Activated CD8-positive, alpha-beta T cell treated with anti-CD3 and anti-CD28 coated beads, Interleukin-2, amount 10 ng/mL, durations not matched to agents 7 days and 5 days (primary cell): Measurements from ENCODE around the gene MGRN1. TPM values are rescaled to one million over a fixed set of nuclear protein-coding genes. Genes with fewer than 3 reads are reported as not detected.

Experiments
- ATAC-seq: fragments of 150-1000 bp; cut with Tn5 transposase; one replicate; pipeline ENCODE4 v1.10.0; 2021; ENCODE audit warnings: moderate library complexity
- CTCF ChIA-PET: fragments of 350-600 bp; sonication (Branson Sonifier 250); formaldehyde crosslinking; loops from one replicate; lab custom pipeline; 2021; ENCODE audit warnings: antibody characterized with exemption; lab: Charles Lee
- POLR2A ChIA-PET: fragments of 350-600 bp; sonication (Branson Sonifier 250); formaldehyde crosslinking; loops from one replicate; lab custom pipeline; 2021; ENCODE audit warnings: antibody characterized with exemption; lab: Charles Lee
- DNase-seq: peaks from one replicate; pipeline ENCODE4 v3.0.0-alpha.2; 2020
- H3K27ac Mint-ChIP-seq: one replicate; pipeline ENCODE4 v1.8.0; 2021; ENCODE audit warnings: mild to moderate bottlenecking, mixed read lengths
- H3K27me3 Mint-ChIP-seq: one replicate; pipeline ENCODE4 v1.8.0; 2021; ENCODE audit warnings: low read depth, mixed read lengths
- H3K36me3 Mint-ChIP-seq: one replicate; pipeline ENCODE4 v1.8.0; 2021; ENCODE audit warnings: low read depth, mixed read lengths
- H3K4me1 Mint-ChIP-seq: one replicate; pipeline ENCODE4 v1.8.0; 2021; ENCODE audit warnings: low read depth, mixed read lengths
- H3K4me3 Mint-ChIP-seq: one replicate; pipeline ENCODE4 v1.8.0; 2021; ENCODE audit warnings: mild to moderate bottlenecking, mixed read lengths
- H3K9me3 Mint-ChIP-seq: one replicate; pipeline ENCODE4 v1.8.0; 2022; ENCODE audit warnings: mixed read lengths; ENCODE audit not compliant: insufficient read depth
- total RNA-seq, 2 experiments: library from RNA; stranded (reverse); gene quantifications; one replicate each; pipeline ENCODE4 v1.2.3, GENCODE V29; 2021

MGRN1 gene
- total RNA-seq, 2 experiments from 2014 or later: 77.3 to 80.6 TPM

DNA sequence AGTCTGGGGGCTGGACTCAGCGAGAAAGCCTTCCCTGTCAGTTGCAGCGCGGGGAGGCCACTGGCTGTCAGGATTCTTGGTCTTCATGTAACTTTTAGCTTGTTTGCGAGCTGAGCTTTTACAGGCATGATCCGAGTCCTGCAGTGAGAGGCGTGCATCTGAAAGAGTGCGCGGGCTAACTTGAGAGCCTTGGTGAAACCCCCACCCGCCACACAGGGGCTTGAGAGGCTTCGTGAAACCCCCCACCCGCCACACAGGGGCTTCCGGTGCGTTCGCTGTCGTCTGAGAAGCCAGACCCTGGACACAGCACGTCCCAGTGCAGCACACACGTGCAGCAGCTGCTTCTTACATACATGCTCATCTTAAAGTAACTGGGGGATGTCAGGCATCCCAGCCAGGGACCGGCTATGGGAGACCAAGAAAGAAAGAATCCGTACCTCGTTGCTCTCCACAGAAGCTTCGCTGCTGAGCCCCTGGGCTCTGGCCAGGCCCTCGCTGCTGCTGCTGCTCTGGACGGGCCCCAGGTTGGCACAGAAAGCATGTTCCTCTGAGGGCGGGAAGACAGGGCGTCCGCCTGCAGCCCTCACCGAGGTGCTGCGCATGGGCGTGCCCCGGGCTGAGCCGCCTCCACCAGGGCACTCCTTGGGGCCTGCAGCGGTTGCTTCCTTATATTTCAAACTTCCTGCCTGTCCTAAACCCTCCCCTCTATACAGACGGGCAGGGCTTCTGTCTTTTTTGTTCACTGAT, 76.5 kb downstream of the MGRN1 start:
- Mint-ChIP-seq H3K27me3 (no peaks in the 10 kb centered on the region), H3K9me3 (no peaks in the 10 kb centered on the region), H3K4me1 (peaks cover 52% of the 10 kb centered on the region), H3K36me3 (peaks cover 29% of the 10 kb centered on the region), H3K27ac (no peak overlapping the region), H3K4me3 (no peak overlapping the region)
- ChIA-PET CTCF (interaction anchor here (1.6 kb wide), 1 partner anchor 33 kb away, joined by 4 read pairs; the partner anchor contains the start of genes ANKS3 and DNAAF8), POLR2A (no interaction called here)
- no peak for DNase-seq
- ATAC-seq: no peak

DNA sequence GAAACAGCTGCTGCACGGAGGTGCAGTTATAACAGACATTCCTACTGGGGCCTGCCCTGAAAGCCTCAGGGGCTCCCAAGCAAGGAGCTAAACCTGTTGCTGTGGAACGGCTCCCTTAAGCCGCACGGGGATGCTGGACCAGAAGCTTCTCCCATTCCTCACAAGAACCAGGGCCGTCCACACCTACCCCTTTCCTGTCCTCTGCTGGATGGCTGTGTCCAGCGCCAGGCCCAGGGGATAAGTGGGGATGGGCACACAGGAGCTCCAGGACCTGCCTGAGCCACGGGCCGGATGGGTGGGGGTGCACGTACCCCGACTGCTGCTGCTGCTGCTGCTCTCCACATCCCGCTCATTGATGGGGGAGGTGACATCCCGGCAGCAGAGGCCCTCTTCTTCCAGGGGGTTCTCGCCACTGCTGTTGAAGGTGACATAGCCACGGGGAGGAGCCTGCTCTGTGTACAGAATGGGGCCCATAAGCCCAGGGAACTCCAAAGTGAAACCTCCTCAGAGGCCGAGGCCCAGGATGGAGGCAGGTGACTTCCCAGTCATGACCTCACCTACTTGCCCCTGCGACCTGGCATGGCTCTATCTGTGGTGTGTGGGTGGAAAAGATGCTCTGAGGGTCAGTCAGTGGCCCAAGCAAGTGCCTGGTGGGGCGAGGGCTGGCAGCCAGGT, 77.3 kb downstream of the MGRN1 start:
- ChIA-PET POLR2A (no interaction called here), CTCF (no interaction called here)
- no peak for DNase-seq
- no peak for ATAC-seq
- peaks cover 28% of the 10 kb centered on the region for H3K36me3 Mint-ChIP-seq
- no peak overlapping the region for H3K27ac Mint-ChIP-seq
- H3K4me3 Mint-ChIP-seq: no peak overlapping the region
- H3K4me1 Mint-ChIP-seq: peaks cover 52% of the 10 kb centered on the region
- no peaks in the 10 kb centered on the region for H3K27me3 Mint-ChIP-seq
- H3K9me3 Mint-ChIP-seq: no peaks in the 10 kb centered on the region

DNA sequence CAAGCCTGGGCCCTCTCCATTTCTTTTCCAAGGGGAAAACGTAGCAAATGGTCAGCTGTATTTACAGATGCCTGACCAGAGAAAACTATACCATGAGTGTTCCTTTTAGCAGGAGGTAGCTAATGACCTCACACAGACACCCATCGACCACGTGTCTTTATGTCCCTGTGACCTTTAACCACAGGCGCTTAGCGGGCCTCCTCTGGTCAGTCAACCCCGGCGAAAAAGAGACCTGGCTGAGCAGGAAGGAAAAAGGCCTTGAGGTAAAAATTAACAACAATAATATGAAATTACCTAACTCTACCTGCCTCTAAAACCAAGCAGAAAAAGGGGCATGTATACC, 77.8 kb downstream of the MGRN1 start:
- ATAC-seq (no peak), DNase-seq (no peak)
- Mint-ChIP-seq H3K27me3 (no peaks in the 10 kb centered on the region), H3K27ac (no peak overlapping the region), H3K36me3 (peaks cover 29% of the 10 kb centered on the region), H3K9me3 (no peaks in the 10 kb centered on the region), H3K4me1 (peaks cover 52% of the 10 kb centered on the region), H3K4me3 (no peak overlapping the region)
- CTCF ChIA-PET: no interaction called here
- POLR2A ChIA-PET: no interaction called here

DNA sequence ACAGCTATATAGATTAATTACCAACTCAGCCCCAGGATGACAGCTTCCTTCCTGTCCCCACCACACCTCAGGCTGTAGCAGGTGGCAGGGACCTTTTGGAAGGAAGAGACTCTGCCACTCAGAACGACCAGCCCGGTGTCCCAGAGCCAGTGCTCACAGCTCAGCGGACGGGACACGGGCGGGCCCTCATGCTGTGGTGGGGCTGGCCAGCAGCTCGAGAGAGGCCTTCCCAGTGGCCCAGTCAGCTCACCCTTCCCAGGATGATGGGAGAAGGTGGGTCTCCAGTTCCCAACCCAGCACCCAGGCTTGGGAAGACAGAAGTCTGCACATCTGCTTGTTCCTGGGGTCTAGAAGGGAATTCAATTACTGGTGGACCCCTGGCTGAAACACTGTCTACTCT, 79.3 kb downstream of the MGRN1 start:
- no peak overlapping the region for H3K4me3 Mint-ChIP-seq
- POLR2A ChIA-PET: no interaction called here

DNA sequence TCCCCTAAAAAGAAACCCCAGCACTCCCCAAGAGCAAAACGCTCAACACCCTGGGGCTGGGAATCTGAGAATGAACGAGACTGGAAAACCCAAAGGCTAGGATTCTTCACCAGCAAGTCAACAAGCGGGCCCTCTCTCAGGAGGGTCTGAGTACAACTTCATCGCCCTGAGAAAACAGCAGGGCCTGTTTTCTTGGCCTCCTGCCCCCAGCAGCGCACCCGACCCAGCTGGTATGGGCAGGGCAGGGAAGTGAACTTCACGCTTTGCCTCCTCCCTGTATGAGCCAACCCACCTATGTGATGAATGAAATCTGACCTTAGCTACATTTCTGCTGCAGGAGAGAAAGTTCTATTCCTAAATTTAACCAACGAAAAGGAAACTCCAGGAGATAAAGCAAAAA, 79.9 kb downstream of the MGRN1 start:
- no peaks in the 10 kb centered on the region for H3K27me3 Mint-ChIP-seq
- CTCF ChIA-PET: interaction anchor here (2.1 kb wide), 1 partner anchor 55 kb away, joined by 4 read pairs; no protein-coding TSS in a partner anchor

More for the DNA sequence above, 79.3 kb downstream of the MGRN1 start:
- no peak for DNase-seq
- CTCF ChIA-PET: no interaction called here
- no peak for ATAC-seq
- H3K27ac Mint-ChIP-seq: no peak overlapping the region
- H3K9me3 Mint-ChIP-seq: no peaks in the 10 kb centered on the region
- peaks cover 23% of the 10 kb centered on the region for H3K36me3 Mint-ChIP-seq
- H3K27me3 Mint-ChIP-seq: no peaks in the 10 kb centered on the region
- peaks cover 52% of the 10 kb centered on the region for H3K4me1 Mint-ChIP-seq

DNA sequence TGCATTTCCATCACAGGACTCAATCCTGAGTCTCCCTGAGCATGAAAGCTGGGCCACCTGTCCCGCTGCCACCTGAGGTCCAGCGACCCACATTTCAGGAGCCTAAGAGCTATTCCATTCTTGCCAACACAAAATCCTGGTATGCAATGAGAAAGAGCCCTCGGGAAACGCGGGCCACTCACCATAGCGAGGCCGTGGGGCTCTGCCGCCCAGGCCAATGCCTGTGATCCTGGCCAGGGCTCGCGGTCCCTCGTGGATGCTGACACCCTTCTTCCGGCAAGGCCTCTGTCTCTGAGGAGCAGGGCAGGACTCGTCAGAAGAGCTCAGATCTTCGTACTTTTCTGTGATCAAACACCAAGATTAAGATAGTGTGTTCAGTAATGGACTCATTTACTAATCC, 80.3 kb downstream of the MGRN1 start:
- Mint-ChIP-seq H3K27me3 (no peaks in the 10 kb centered on the region), H3K9me3 (no peaks in the 10 kb centered on the region), H3K4me1 (peaks cover 41% of the 10 kb centered on the region), H3K36me3 (peaks cover 16% of the 10 kb centered on the region), H3K27ac (peak overlapping the region; percentile 5), H3K4me3 (no peak overlapping the region)
- ATAC-seq (no peak), DNase-seq (no peak)
- CTCF ChIA-PET: interaction anchor here (2.1 kb wide), 1 partner anchor 55 kb away, joined by 4 read pairs; no protein-coding TSS in a partner anchor
- POLR2A ChIA-PET: interaction anchor here (1.2 kb wide), 1 partner anchor 11 kb away, joined by 5 read pairs; the partner anchor contains the start of gene NUDT16L1

More for the DNA sequence above, 79.9 kb downstream of the MGRN1 start:
- peaks cover 46% of the 10 kb centered on the region for H3K4me1 Mint-ChIP-seq
- H3K36me3 Mint-ChIP-seq: peaks cover 17% of the 10 kb centered on the region
- H3K27ac Mint-ChIP-seq: peak overlapping the region; percentile 5
- ATAC-seq: no peak
- POLR2A ChIA-PET: interaction anchor here (1.2 kb wide), 1 partner anchor 10 kb away, joined by 5 read pairs; the partner anchor contains the start of gene NUDT16L1
- no peaks in the 10 kb centered on the region for H3K9me3 Mint-ChIP-seq
- no peak for DNase-seq
- H3K4me3 Mint-ChIP-seq: no peak overlapping the region

DNA sequence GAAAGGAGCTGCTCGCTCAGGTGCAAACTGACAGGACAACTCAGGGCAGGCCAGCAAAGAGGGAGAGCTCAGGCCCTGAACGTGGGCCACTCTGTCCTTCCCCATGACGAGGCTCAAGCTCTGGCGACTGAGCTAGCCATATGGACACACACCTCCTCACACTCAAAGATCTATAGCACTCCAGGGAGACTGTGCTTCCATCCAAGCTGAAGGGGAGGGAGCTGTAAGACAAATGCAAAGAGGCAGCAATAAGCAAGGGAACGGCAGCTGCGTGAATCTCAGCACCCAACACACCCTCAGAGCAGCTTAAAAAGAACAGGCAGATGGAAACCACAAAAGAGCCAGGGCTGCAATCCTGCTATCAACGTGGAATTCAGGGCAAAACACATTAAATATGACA, 82.2 kb downstream of the MGRN1 start:
- Mint-ChIP-seq H3K36me3 (peaks cover 20% of the 10 kb centered on the region), H3K27me3 (no peaks in the 10 kb centered on the region), H3K27ac (no peak overlapping the region), H3K4me1 (peaks cover 24% of the 10 kb centered on the region), H3K4me3 (no peak overlapping the region), H3K9me3 (no peaks in the 10 kb centered on the region)
- CTCF ChIA-PET: interaction anchor here (2.1 kb wide), 1 partner anchor 57 kb away, joined by 4 read pairs; no protein-coding TSS in a partner anchor
- DNase-seq (no peak), ATAC-seq (no peak)
- POLR2A ChIA-PET: interaction anchor here (0.6 kb wide), 1 partner anchor 255 kb away, joined by 5 read pairs; no protein-coding TSS in a partner anchor

DNA sequence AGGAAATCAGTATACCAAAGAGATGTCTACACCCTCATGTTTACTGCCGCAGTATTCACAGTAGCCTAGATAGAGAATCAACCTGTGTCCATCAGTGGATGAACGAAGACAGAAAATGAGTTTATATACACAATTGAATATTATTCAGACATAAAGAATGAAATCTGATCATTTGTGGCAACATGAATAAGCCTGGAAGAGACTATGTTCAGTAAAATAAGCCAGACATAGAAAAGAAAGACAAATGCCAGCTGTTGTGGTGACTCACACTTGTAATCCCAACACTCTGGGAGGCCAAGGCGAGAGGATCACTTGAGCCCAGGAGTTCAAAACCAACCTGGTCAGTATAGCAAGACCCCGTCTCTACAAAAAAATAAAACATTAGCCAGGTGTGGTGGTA, 84.9 kb downstream of the MGRN1 start:
- H3K9me3 Mint-ChIP-seq: no peaks in the 10 kb centered on the region
- ChIA-PET POLR2A (no interaction called here), CTCF (interaction anchor here (1.4 kb wide), 1 partner anchor 85 kb away, joined by 4 read pairs; the partner anchor contains the start of gene MGRN1)
- no peak overlapping the region for H3K27ac Mint-ChIP-seq
- H3K4me1 Mint-ChIP-seq: peaks cover 6% of the 10 kb centered on the region
- no peak overlapping the region for H3K4me3 Mint-ChIP-seq
- peaks cover 15% of the 10 kb centered on the region for H3K36me3 Mint-ChIP-seq
- no peaks in the 10 kb centered on the region for H3K27me3 Mint-ChIP-seq
- ATAC-seq (no peak), DNase-seq (no peak)

DNA sequence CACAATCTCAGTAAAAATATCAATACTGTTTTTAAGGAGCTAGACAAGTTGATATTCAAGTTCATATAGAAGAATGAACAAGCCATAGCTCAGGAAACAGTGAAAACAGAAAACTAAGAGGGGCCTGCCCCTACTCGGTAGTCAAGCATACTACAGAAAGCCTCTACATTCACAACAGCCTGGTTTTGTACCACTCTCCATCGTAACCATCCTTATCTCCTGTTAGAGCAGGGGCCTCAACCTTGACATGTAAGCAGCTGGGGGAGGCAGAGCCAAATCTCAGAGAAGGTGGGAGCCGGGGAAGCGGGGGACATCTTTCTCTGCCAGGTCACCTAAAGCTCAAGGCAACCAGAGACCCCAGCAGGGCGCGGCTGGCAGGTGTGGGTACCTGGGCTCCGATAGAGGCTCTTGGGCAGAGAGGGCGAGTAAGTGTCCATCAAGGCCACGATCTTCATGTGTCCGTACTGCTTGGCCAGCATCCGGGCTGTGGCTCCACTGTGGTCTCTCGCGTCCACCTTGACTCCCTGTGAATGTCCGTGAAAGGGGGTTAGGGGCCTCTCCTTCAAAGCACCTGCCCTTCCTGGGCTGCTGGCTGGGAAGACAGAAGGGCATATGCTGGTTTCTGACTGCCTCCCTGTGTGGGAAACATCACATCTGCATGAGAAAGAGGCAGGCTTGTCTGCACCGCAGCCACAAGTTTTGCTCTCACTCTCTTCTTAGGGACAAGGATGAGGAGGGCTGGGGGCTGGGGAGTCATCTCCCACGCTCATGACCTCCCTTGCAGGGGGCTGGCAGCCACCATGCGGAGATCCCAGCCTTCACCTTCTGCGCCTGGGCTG, 89.3 kb downstream of the MGRN1 start:
- DNase-seq: no peak
- no peak overlapping the region for H3K4me3 Mint-ChIP-seq
- no peaks in the 10 kb centered on the region for H3K4me1 Mint-ChIP-seq
- ChIA-PET POLR2A (no interaction called here), CTCF (interaction anchor here (1.0 kb wide), 1 partner anchor 98 kb away, joined by 3 read pairs; no protein-coding TSS in a partner anchor)
- H3K27ac Mint-ChIP-seq: no peak overlapping the region
- H3K36me3 Mint-ChIP-seq: peaks cover 10% of the 10 kb centered on the region
- no peaks in the 10 kb centered on the region for H3K9me3 Mint-ChIP-seq
- no peaks in the 10 kb centered on the region for H3K27me3 Mint-ChIP-seq
- ATAC-seq: no peak

DNA sequence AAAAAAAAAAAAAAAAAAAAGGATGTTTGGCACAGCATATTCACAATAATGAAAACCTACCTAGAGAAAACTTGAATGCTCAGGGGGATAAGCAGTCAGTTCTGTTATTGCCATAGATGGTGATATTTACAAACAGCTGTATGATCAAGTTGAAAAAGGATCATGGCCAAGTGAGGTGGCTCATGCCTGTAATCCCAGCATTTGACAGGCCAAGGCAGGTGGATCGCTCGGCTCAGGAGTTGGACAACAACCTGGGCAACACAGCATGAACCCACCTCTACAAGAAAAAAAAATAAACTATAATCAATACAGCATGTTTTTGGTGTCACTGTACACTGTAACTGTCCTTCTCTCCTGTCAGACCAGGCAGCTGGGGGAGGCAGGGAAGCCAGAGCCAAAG, 90.4 kb downstream of the MGRN1 start:
- DNase-seq: no peak
- ChIA-PET CTCF (interaction anchor here (1.0 kb wide), 1 partner anchor 99 kb away, joined by 3 read pairs; no protein-coding TSS in a partner anchor), POLR2A (no interaction called here)
- peaks cover 5% of the 10 kb centered on the region for H3K36me3 Mint-ChIP-seq
- no peak for ATAC-seq
- H3K9me3 Mint-ChIP-seq: no peaks in the 10 kb centered on the region
- no peaks in the 10 kb centered on the region for H3K27me3 Mint-ChIP-seq
- H3K4me3 Mint-ChIP-seq: no peak overlapping the region
- no peaks in the 10 kb centered on the region for H3K4me1 Mint-ChIP-seq
- no peak overlapping the region for H3K27ac Mint-ChIP-seq

DNA sequence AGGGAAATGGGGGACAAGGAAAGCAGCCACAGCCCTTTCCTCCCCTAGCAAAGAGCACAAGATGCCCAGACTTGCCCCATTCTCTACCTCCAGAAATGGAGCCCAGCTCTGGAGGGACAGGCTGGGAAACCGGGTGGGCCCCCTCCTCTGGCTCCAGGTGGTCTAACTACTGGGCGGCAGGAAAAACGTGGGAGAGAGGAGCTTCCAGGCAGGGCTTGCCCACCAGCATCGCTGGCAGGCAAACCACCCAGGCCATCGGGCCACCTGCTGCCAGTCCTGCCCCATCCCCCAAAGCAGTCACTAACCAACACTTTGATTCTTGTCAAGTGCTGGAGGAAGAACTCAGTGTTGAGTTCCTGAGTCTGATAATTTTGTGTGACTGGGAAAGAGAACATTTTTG, 93.8 kb downstream of the MGRN1 start:
- no peaks in the 10 kb centered on the region for H3K9me3 Mint-ChIP-seq
- ChIA-PET CTCF (no interaction called here), POLR2A (no interaction called here)
- ATAC-seq (no peak), DNase-seq (no peak)
- no peaks in the 10 kb centered on the region for H3K4me1 Mint-ChIP-seq
- peaks cover 7% of the 10 kb centered on the region for H3K36me3 Mint-ChIP-seq
- no peak overlapping the region for H3K4me3 Mint-ChIP-seq
- H3K27me3 Mint-ChIP-seq: no peaks in the 10 kb centered on the region
- no peak overlapping the region for H3K27ac Mint-ChIP-seq
